HEK293 (cell line): ENCODE measurements around the gene HINFP.

Experiments used
- FEZF1 ChIP-seq: fragments of 450-650 bp; formaldehyde crosslinking; IDR thresholded peaks from 2 replicates; pipeline ENCODE4 v1.5.1; 2016; ENCODE audit warnings: missing biosample characterization, missing genetic modification characterization
- GLIS1 ChIP-seq: fragments of 450-650 bp; formaldehyde crosslinking; IDR thresholded peaks from 2 replicates; pipeline ENCODE4 v1.5.1; 2016; ENCODE audit warnings: missing biosample characterization, missing genetic modification characterization
- INSM2 ChIP-seq: fragments of 450-650 bp; formaldehyde crosslinking; IDR thresholded peaks from 2 replicates; pipeline ENCODE4 v1.5.1; 2016; ENCODE audit warnings: missing biosample characterization, missing genetic modification characterization
- WT1 ChIP-seq: fragments of 450-650 bp; formaldehyde crosslinking; IDR thresholded peaks from 2 replicates; pipeline ENCODE4 v1.5.1; 2016; ENCODE audit warnings: missing biosample characterization, missing genetic modification characterization
- ZBTB20 ChIP-seq: fragments of 450-650 bp; formaldehyde crosslinking; IDR thresholded peaks from 2 replicates; pipeline ENCODE4 v1.5.1; 2016; ENCODE audit warnings: missing biosample characterization, missing genetic modification characterization
- ZBTB48 ChIP-seq: fragments of 450-650 bp; formaldehyde crosslinking; IDR thresholded peaks from 2 replicates; pipeline ENCODE4 v1.5.1; 2016; ENCODE audit warnings: missing biosample characterization, missing genetic modification characterization
- ZNF2 ChIP-seq: fragments of 450-650 bp; formaldehyde crosslinking; IDR thresholded peaks from 2 replicates; pipeline ENCODE4 v1.5.1; 2016; ENCODE audit warnings: missing biosample characterization, missing genetic modification characterization
- ZNF202 ChIP-seq: fragments of 450-650 bp; formaldehyde crosslinking; IDR thresholded peaks from 2 replicates; pipeline ENCODE4 v1.5.1; 2016; ENCODE audit warnings: missing biosample characterization, missing genetic modification characterization, borderline replicate concordance
- ZNF302 ChIP-seq: fragments of 450-650 bp; formaldehyde crosslinking; IDR thresholded peaks from 2 replicates; pipeline ENCODE4 v1.5.1; 2016; ENCODE audit warnings: missing biosample characterization, missing genetic modification characterization, low read depth
- ZNF416 ChIP-seq: fragments of 450-650 bp; formaldehyde crosslinking; IDR thresholded peaks from 2 replicates; pipeline ENCODE4 v1.5.1; 2016; ENCODE audit warnings: missing biosample characterization, missing genetic modification characterization
- ZNF555 ChIP-seq: fragments of 450-650 bp; formaldehyde crosslinking; conservative IDR thresholded peaks from 2 replicates; pipeline ENCODE4 v1.5.1; 2017; ENCODE audit warnings: missing biosample characterization, mild to moderate bottlenecking, missing genetic modification characterization, inconsistent platforms
- ZNF600 ChIP-seq: fragments of 450-650 bp; formaldehyde crosslinking; IDR thresholded peaks from 2 replicates; pipeline ENCODE4 v1.5.1; 2016; ENCODE audit warnings: missing biosample characterization, missing genetic modification characterization
- ZNF623 ChIP-seq: fragments of 450-650 bp; formaldehyde crosslinking; IDR thresholded peaks from 2 replicates; pipeline ENCODE4 v1.5.1; 2016; ENCODE audit warnings: missing biosample characterization, missing genetic modification characterization
- ZNF660 ChIP-seq: fragments of 450-650 bp; IDR thresholded peaks from 2 replicates; pipeline ENCODE4 v1.5.1; 2018; ENCODE audit warnings: missing biosample characterization, mild to moderate bottlenecking, missing genetic modification characterization
- ZNF664 ChIP-seq: fragments of 450-650 bp; formaldehyde crosslinking; IDR thresholded peaks from 2 replicates; pipeline ENCODE4 v1.5.1; 2016; ENCODE audit warnings: missing biosample characterization, missing genetic modification characterization
- ZSCAN23 ChIP-seq: fragments of 450-650 bp; formaldehyde crosslinking; IDR thresholded peaks from 2 replicates; pipeline ENCODE4 v1.5.1; 2016; ENCODE audit warnings: missing biosample characterization, missing genetic modification characterization
- TF ChIP-seq, protein P1 (sequence below): fragments of 450-650 bp; formaldehyde crosslinking; IDR thresholded peaks from 2 replicates; pipeline ENCODE4 v1.5.1; 2016; ENCODE audit warnings: missing biosample characterization, missing genetic modification characterization, borderline replicate concordance
- TF ChIP-seq, protein P2 (sequence below): fragments of 450-650 bp; formaldehyde crosslinking; conservative IDR thresholded peaks from 2 replicates; pipeline ENCODE4 v1.5.1; 2016; ENCODE audit warnings: low read depth, missing biosample characterization, missing genetic modification characterization
- TF ChIP-seq, protein P3 (sequence below): fragments of 450-650 bp; formaldehyde crosslinking; IDR thresholded peaks from 2 replicates; pipeline ENCODE4 v1.5.0; 2017; ENCODE audit warnings: missing biosample characterization, missing genetic modification characterization, borderline replicate concordance

The HINFP gene

GRCh38 chr11:119120639-119121007, 757 bp upstream of the HINFP start (continued):
- TF ChIP-seq FEZF1 (tag by site-specific recombination): 0 out of 2 replicates have a peak, but pooled peaks have one; percentile 15
- TF ChIP-seq ZSCAN23: no peak
- peak; percentile 54 for TF ChIP-seq GLIS1 (tag by site-specific recombination)
- no peak for TF ChIP-seq ZNF664
- TF ChIP-seq, protein P1, sequence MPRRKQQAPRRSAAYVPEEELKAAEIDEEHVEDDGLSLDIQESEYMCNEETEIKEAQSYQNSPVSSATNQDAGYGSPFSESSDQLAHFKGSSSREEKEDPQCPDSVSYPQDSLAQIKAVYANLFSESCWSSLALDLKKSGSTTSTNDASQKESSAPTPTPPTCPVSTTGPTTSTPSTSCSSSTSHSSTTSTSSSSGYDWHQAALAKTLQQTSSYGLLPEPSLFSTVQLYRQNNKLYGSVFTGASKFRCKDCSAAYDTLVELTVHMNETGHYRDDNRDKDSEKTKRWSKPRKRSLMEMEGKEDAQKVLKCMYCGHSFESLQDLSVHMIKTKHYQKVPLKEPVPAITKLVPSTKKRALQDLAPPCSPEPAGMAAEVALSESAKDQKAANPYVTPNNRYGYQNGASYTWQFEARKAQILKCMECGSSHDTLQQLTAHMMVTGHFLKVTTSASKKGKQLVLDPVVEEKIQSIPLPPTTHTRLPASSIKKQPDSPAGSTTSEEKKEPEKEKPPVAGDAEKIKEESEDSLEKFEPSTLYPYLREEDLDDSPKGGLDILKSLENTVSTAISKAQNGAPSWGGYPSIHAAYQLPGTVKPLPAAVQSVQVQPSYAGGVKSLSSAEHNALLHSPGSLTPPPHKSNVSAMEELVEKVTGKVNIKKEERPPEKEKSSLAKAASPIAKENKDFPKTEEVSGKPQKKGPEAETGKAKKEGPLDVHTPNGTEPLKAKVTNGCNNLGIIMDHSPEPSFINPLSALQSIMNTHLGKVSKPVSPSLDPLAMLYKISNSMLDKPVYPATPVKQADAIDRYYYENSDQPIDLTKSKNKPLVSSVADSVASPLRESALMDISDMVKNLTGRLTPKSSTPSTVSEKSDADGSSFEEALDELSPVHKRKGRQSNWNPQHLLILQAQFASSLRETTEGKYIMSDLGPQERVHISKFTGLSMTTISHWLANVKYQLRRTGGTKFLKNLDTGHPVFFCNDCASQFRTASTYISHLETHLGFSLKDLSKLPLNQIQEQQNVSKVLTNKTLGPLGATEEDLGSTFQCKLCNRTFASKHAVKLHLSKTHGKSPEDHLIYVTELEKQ: no peak
- no peak for TF ChIP-seq ZNF555 (tag by site-specific recombination)
- TF ChIP-seq ZNF302 (tag by site-specific recombination): no peak
- peak; percentile 43; the same call in 1 of the 2 replicates for TF ChIP-seq WT1 (tag by site-specific recombination)
- 0 out of 2 replicates have a peak, but pooled peaks have one; percentile 22 for TF ChIP-seq ZNF660
- no peak for TF ChIP-seq ZBTB48 (tag by site-specific recombination)
- TF ChIP-seq ZNF416: no peak
- peak; percentile 67; the same call in 1 of the 2 replicates for TF ChIP-seq ZNF2 (tag by site-specific recombination)
- TF ChIP-seq ZNF623 (tag by site-specific recombination): no peak
- TF ChIP-seq ZBTB20: 0 out of 2 replicates have a peak, but pooled peaks have one; percentile 16
- no peak for TF ChIP-seq ZNF202 (tag by site-specific recombination)
- 0 out of 2 replicates have a peak, but pooled peaks have one; percentile 34 for TF ChIP-seq INSM2
- TF ChIP-seq, protein P2, sequence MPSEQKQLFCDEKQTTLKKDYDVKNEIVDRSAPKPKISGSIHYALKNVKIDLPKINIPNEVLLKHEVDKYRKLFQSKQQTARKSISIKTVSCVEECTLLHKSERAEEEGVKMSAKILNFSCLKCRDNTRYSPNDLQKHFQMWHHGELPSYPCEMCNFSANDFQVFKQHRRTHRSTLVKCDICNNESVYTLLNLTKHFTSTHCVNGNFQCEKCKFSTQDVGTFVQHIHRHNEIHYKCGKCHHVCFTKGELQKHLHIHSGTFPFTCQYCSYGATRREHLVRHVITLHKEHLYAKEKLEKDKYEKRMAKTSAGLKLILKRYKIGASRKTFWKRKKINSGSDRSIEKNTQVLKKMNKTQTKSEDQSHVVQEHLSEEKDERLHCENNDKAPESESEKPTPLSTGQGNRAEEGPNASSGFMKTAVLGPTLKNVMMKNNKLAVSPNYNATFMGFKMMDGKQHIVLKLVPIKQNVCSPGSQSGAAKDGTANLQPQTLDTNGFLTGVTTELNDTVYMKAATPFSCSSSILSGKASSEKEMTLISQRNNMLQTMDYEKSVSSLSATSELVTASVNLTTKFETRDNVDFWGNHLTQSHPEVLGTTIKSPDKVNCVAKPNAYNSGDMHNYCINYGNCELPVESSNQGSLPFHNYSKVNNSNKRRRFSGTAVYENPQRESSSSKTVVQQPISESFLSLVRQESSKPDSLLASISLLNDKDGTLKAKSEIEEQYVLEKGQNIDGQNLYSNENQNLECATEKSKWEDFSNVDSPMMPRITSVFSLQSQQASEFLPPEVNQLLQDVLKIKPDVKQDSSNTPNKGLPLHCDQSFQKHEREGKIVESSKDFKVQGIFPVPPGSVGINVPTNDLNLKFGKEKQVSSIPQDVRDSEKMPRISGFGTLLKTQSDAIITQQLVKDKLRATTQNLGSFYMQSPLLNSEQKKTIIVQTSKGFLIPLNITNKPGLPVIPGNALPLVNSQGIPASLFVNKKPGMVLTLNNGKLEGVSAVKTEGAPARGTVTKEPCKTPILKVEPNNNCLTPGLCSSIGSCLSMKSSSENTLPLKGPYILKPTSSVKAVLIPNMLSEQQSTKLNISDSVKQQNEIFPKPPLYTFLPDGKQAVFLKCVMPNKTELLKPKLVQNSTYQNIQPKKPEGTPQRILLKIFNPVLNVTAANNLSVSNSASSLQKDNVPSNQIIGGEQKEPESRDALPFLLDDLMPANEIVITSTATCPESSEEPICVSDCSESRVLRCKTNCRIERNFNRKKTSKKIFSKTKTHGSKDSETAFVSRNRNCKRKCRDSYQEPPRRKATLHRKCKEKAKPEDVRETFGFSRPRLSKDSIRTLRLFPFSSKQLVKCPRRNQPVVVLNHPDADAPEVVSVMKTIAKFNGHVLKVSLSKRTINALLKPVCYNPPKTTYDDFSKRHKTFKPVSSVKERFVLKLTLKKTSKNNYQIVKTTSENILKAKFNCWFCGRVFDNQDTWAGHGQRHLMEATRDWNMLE: no peak
- peak; percentile 70 for TF ChIP-seq ZNF600 (tag by site-specific recombination)
- TF ChIP-seq, protein P3, sequence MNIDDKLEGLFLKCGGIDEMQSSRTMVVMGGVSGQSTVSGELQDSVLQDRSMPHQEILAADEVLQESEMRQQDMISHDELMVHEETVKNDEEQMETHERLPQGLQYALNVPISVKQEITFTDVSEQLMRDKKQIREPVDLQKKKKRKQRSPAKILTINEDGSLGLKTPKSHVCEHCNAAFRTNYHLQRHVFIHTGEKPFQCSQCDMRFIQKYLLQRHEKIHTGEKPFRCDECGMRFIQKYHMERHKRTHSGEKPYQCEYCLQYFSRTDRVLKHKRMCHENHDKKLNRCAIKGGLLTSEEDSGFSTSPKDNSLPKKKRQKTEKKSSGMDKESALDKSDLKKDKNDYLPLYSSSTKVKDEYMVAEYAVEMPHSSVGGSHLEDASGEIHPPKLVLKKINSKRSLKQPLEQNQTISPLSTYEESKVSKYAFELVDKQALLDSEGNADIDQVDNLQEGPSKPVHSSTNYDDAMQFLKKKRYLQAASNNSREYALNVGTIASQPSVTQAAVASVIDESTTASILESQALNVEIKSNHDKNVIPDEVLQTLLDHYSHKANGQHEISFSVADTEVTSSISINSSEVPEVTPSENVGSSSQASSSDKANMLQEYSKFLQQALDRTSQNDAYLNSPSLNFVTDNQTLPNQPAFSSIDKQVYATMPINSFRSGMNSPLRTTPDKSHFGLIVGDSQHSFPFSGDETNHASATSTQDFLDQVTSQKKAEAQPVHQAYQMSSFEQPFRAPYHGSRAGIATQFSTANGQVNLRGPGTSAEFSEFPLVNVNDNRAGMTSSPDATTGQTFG (tag by site-specific recombination): no peak
